Type B pancreatic cell (in vitro differentiated cells): ENCODE measurements around the gene OR51Q1. TPM values are rescaled to one million over a fixed set of nuclear protein-coding genes. Genes with fewer than 3 reads are reported as not detected.

Experiments used
- DNase-seq: peaks from one replicate; pipeline ENCODE4 v3.0.0; 2021; ENCODE audit warnings: mixed read lengths; ENCODE audit not compliant: unreplicated experiment; ENCODE audit errors: extremely low spot score
- H3K27ac Mint-ChIP-seq: 2 replicates; pipeline ENCODE4 v1.8.0; 2021; ENCODE audit warnings: mild to moderate bottlenecking, mixed read lengths
- H3K27me3 Mint-ChIP-seq: 2 replicates; pipeline ENCODE4 v1.8.0; 2021; ENCODE audit warnings: mixed read lengths
- H3K36me3 Mint-ChIP-seq: 2 replicates; pipeline ENCODE4 v1.8.0; 2021; ENCODE audit warnings: mixed read lengths
- H3K4me1 Mint-ChIP-seq: one replicate; pipeline ENCODE4 v1.8.0; 2021; ENCODE audit warnings: mixed read lengths; ENCODE audit not compliant: unreplicated experiment
- H3K4me3 Mint-ChIP-seq: 2 replicates; pipeline ENCODE4 v1.8.0; 2021; ENCODE audit warnings: mild to moderate bottlenecking, mixed read lengths
- H3K9me3 Mint-ChIP-seq: 2 replicates; pipeline ENCODE4 v1.8.0; 2021; ENCODE audit warnings: mixed read lengths
- CTCF ChIP-seq: fragments of 200-600 bp; sonication (generic); conservative IDR thresholded peaks from 2 replicates; pipeline ENCODE4 v1.5.0; 2021; ENCODE audit warnings: antibody characterized with exemption, mild to moderate bottlenecking
- total RNA-seq: library from RNA; stranded (reverse); gene quantifications from 2 replicates; pipeline ENCODE4 v1.2.1, GENCODE V29; 2021; ENCODE audit warnings: low replicate concordance

Gene OR51Q1
- total RNA-seq, 1 donor from 2014 or later, result not detected

- H3K4me3 Mint-ChIP-seq, result no peak overlapping the region
- H3K27ac Mint-ChIP-seq, result no peak overlapping the region
- H3K9me3 Mint-ChIP-seq, result no peaks in the 10 kb centered on the region
- DNase-seq, result no peak
- no peak for TF ChIP-seq CTCF
- peaks cover 8% of the 10 kb centered on the region for H3K27me3 Mint-ChIP-seq
- H3K4me1 Mint-ChIP-seq, result no peaks in the 10 kb centered on the region
- H3K36me3 Mint-ChIP-seq, result no peaks in the 10 kb centered on the region
Observed at GRCh38 chr11:5443835-5444393, 22.0 kb downstream of the OR51Q1 start.

GRCh38 chr11:5449023-5449422, 27.1 kb downstream of the OR51Q1 start, which contains the start of gene OR51I2:
TSS of gene OR51I2 (plus strand) at chr11:5449323. CDS start at chr11:5453489, 4,166 bp downstream.
- Mint-ChIP-seq H3K4me3 (no peak within 1 kb of the TSS), H3K4me1 (no peaks in the 10 kb centered on the region), H3K9me3 (no peaks in the 10 kb centered on the region), H3K27me3 (peaks cover 4% of the 10 kb centered on the region), H3K27ac (no peak within 1 kb of the TSS), H3K36me3 (no peaks in the 10 kb centered on the region)
- no peak for DNase-seq
- no peak for TF ChIP-seq CTCF

- no peaks in the 10 kb centered on the region for H3K4me1 Mint-ChIP-seq
- DNase-seq, result no peak
- peaks cover 4% of the 10 kb centered on the region for H3K27me3 Mint-ChIP-seq
- no peaks in the 10 kb centered on the region for H3K36me3 Mint-ChIP-seq
- no peak overlapping the region for H3K4me3 Mint-ChIP-seq
- no peaks in the 10 kb centered on the region for H3K9me3 Mint-ChIP-seq
- H3K27ac Mint-ChIP-seq, result no peak overlapping the region
- TF ChIP-seq CTCF, result no peak
Observed at GRCh38 chr11:5449432-5449831, 27.5 kb downstream of the OR51Q1 start.

- no peaks in the 10 kb centered on the region for H3K9me3 Mint-ChIP-seq
- no peak for TF ChIP-seq CTCF
- H3K27ac Mint-ChIP-seq, result no peak overlapping the region
- H3K27me3 Mint-ChIP-seq, result no peaks in the 10 kb centered on the region
- H3K4me1 Mint-ChIP-seq, result no peaks in the 10 kb centered on the region
- no peak for DNase-seq
- no peak overlapping the region for H3K4me3 Mint-ChIP-seq
- no peaks in the 10 kb centered on the region for H3K36me3 Mint-ChIP-seq
Observed at GRCh38 chr11:5460983-5461621, 39.2 kb downstream of the OR51Q1 start.

- Mint-ChIP-seq H3K9me3 (no peaks in the 10 kb centered on the region), H3K4me3 (no peak overlapping the region), H3K4me1 (no peaks in the 10 kb centered on the region), H3K27me3 (peaks cover 6% of the 10 kb centered on the region), H3K27ac (no peak overlapping the region), H3K36me3 (no peaks in the 10 kb centered on the region)
- no peak for DNase-seq
- no peak for TF ChIP-seq CTCF
Observed at GRCh38 chr11:5467527-5467926, 45.6 kb downstream of the OR51Q1 start.

Other genes with a start within 250 kb of the OR51Q1 start
- not detected in 2 replicates for gene OR51V1, start 221.4 kb upstream of the OR51Q1 start, total RNA-seq
- not detected in 2 replicates for gene HBB, start 195.0 kb upstream of the OR51Q1 start, total RNA-seq
- 0.79 TPM in 1 of 2 replicates, not detected in the other for gene HBD, start 187.6 kb upstream of the OR51Q1 start, total RNA-seq
- not detected in 2 replicates for gene HBG1, start 172.3 kb upstream of the OR51Q1 start, total RNA-seq
- gene HBG2, start 167.3 kb upstream of the OR51Q1 start, total RNA-seq, result not detected in 2 replicates
- gene HBE1, start 152.2 kb upstream of the OR51Q1 start, total RNA-seq, result 1.3 TPM in 1 of 2 replicates, not detected in the other
- not detected in 2 replicates for gene OR51B4, start 120.2 kb upstream of the OR51Q1 start, total RNA-seq
- not detected in 2 replicates for gene OR51B2, start 97.8 kb upstream of the OR51Q1 start, total RNA-seq
- gene OR51B5, start 78.6 kb upstream of the OR51Q1 start, total RNA-seq, result not detected in 2 replicates
- not detected in 2 replicates for gene OR51B6, start 70.6 kb upstream of the OR51Q1 start, total RNA-seq
- gene OR51M1, start 38.3 kb upstream of the OR51Q1 start, total RNA-seq, result not detected in 2 replicates
- not detected in 2 replicates for gene OR51I1, start 19.4 kb downstream of the OR51Q1 start, total RNA-seq
- gene OR51I2, start 27.2 kb downstream of the OR51Q1 start, total RNA-seq, result not detected in 2 replicates
- not detected in 2 replicates for gene OR52D1, start 66.6 kb downstream of the OR51Q1 start, total RNA-seq
- not detected in 2 replicates for gene UBQLN3, start 87.8 kb downstream of the OR51Q1 start, total RNA-seq
- gene UBQLNL, start 94.6 kb downstream of the OR51Q1 start, total RNA-seq, result 0.19 and 0.39 TPM in 2 replicates
- not detected in 2 replicates for gene OR52H1, start 126.4 kb downstream of the OR51Q1 start, total RNA-seq
- not detected in 2 replicates for gene OR52B6, start 158.8 kb downstream of the OR51Q1 start, total RNA-seq
- 7.5 and 8.7 TPM in 2 replicates for gene TRIM6, start 174.5 kb downstream of the OR51Q1 start, total RNA-seq
- 1.4 and 2.4 TPM in 2 replicates for gene TRIM34, start 202.9 kb downstream of the OR51Q1 start, total RNA-seq